Gastrocnemius medialis (tissue), 4 donors: Measurements from ENCODE around the gene ATP8B4. TPM values are rescaled to one million over a fixed set of nuclear protein-coding genes. Genes with fewer than 3 reads are reported as not detected.

ENCODE experiments used
- ATAC-seq, 2 donors: fragments of 150-250 bp; one replicate each; pipeline ENCODE4 v1.9.1; 2016
- DNase-seq, 2 donors: peaks; one replicate each; pipeline ENCODE4 v3.0.0-alpha.2; 2019
- H3K27ac ChIP-seq, 4 donors: fragments of 200-600 bp; sonication (generic); 1 replicate in 1 of 4; 2 replicates in 3 of 4; pipeline ENCODE4 v1.5.1; 2016 to 2018; ENCODE audit warnings: mild to moderate bottlenecking in 2 of 4, moderate library complexity in 1 of 4
- H3K27me3 ChIP-seq, 3 donors: fragments of 200-600 bp; sonication (generic) in 2 of 3; 1 replicate in 1 of 3; 2 replicates in 2 of 3; pipeline versions ENCODE4 v1.5.1 to v1.6.0; 2016 to 2019; ENCODE audit warnings: mild to moderate bottlenecking in 1 of 3, moderate library complexity in 1 of 3
- H3K36me3 ChIP-seq, 2 donors: fragments of 200-600 bp; sonication (generic) in 1 of 2; one replicate each; pipeline ENCODE4 v1.5.1; 2017 to 2018
- H3K4me1 ChIP-seq, 2 donors: fragments of 200-600 bp; sonication (generic) in 1 of 2; one replicate each; pipeline ENCODE4 v1.5.1; 2016 to 2017; ENCODE audit warnings: mild to moderate bottlenecking in 2 of 2
- H3K4me3 ChIP-seq, 4 donors: fragments of 200-600 bp; sonication (generic) in 3 of 4; 1 replicate in 1 of 4; 2 replicates in 3 of 4; pipeline ENCODE4 v1.5.1; 2016 to 2019; ENCODE audit warnings: mild to moderate bottlenecking in 2 of 4
- H3K9me3 ChIP-seq, 3 donors: fragments of 200-600 bp; sonication (generic) in 2 of 3; 1 replicate in 1 of 3; 2 replicates in 2 of 3; pipeline ENCODE4 v1.5.1; 2016 to 2019
- POLR2A ChIP-seq, 2 donors: fragments of 450-650 bp; IDR thresholded peaks; one replicate each; pipeline ENCODE4 v1.6.1; 2017; ENCODE audit warnings: antibody characterized with exemption in 2 of 2, mild to moderate bottlenecking in 2 of 2, moderate library complexity in 2 of 2
- in situ Hi-C, 4 donors: fragments of 200-750 bp; cut with MboI; loops; one replicate each; pipeline versions ENCODE4 v1.15.0 to v1.8.0; 2017; ENCODE audit warnings: low sequenced_read_pairs in 4 of 4
- intact Hi-C: fragments of 100-400 bp; cut with DNase I; formaldehyde crosslinking; loops from one replicate; pipeline ENCODE4 v1.15.1; 2023; ENCODE audit warnings: low total_unique reads
- total RNA-seq, 4 donors: library from RNA; depleted of rRNA; stranded (reverse); fragments of >200 nt; gene quantifications; one replicate each; pipeline versions ENCODE4 v1.1.0 to v1.2.3, GENCODE V29; 2016
- TF ChIP-seq, protein P1 (sequence below), 5 experiments: fragments of 450-650 bp in 3 of 5; fragments of 200-600 bp in 2 of 5; sonication (generic) in 2 of 5; IDR thresholded peaks in 4 of 5; conservative IDR thresholded peaks in 1 of 5; 1 replicate in 4 of 5; 2 replicates in 1 of 5; pipeline ENCODE4 v1.5.1; 2016 to 2019; ENCODE audit warnings: antibody characterized with exemption in 5 of 5, mild to moderate bottlenecking in 3 of 5, moderate library complexity in 3 of 5

The ATP8B4 gene
- total RNA-seq, 4 donors from 2014 or later = 1.7 to 3.4 (median 2.4) TPM

DNA sequence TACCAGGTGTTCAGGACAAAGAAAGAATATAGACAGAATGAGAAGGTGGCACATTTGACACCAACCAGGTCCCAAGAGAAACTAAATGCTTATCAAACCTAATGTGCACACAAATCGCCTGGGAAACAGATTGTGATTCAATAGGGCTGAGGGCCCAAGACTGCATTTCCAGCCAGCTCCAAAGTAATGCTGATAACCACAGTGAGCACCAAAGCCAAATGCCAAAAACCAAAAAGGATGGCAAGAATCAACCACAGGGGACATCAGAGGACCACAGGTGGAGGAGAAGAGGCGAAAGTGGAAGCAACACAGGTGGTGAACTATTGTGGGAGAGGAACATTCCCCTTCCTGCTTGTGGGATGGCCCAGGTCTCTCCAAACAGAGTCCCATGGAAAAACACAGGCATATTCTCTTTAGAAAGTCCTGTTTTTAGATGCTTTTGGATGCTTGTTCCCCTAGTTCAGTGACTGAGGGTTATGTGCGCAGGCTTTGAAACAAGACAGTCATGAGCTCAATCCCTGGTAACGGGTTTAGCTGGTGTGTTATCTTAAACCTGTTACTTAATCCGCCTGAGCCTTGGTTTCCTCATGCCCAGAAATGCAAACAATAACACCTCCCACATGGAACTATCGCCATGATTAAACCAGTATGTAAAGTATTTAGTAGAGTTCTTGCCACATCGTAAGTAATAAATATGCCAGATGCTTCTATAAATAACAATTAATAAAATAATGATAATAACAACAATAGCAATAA is 241.7 kb downstream of the ATP8B4 start:
- no peaks in the 10 kb centered on the region for H3K9me3 ChIP-seq
- ATAC-seq (no peak), DNase-seq (no peak)
- peak overlapping the region; percentile 56 to 73 (median 68) for H3K27ac ChIP-seq
- peaks cover 0 to 7% of the 10 kb centered on the region in 2 donors for H3K4me1 ChIP-seq
- in situ Hi-C loops (no loop called here), intact Hi-C loops (loop anchor here (1.0 kb wide), 1 partner anchor 126 kb away; no protein-coding TSS in a partner anchor)
- TF ChIP-seq, protein P1, sequence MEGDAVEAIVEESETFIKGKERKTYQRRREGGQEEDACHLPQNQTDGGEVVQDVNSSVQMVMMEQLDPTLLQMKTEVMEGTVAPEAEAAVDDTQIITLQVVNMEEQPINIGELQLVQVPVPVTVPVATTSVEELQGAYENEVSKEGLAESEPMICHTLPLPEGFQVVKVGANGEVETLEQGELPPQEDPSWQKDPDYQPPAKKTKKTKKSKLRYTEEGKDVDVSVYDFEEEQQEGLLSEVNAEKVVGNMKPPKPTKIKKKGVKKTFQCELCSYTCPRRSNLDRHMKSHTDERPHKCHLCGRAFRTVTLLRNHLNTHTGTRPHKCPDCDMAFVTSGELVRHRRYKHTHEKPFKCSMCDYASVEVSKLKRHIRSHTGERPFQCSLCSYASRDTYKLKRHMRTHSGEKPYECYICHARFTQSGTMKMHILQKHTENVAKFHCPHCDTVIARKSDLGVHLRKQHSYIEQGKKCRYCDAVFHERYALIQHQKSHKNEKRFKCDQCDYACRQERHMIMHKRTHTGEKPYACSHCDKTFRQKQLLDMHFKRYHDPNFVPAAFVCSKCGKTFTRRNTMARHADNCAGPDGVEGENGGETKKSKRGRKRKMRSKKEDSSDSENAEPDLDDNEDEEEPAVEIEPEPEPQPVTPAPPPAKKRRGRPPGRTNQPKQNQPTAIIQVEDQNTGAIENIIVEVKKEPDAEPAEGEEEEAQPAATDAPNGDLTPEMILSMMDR (IDR thresholded peaks at IDR 0.05 in 4 of 5, conservative IDR thresholded peaks at IDR 0.05 in 1 of 5) = peak in 1 of 5 experiments; percentile 6
- TF ChIP-seq POLR2A (IDR thresholded peaks at IDR 0.05) = no peak
- no peaks in the 10 kb centered on the region for H3K36me3 ChIP-seq
- no peak overlapping the region for H3K4me3 ChIP-seq
- no peaks in the 10 kb centered on the region for H3K27me3 ChIP-seq

GRCh38 chr15:49876401-49877038 is 242.5 kb downstream of the ATP8B4 start:
- in situ Hi-C loops = no loop called here
- intact Hi-C loops = loop anchor here (1.0 kb wide), 1 partner anchor 127 kb away; no protein-coding TSS in a partner anchor
- no peaks in the 10 kb centered on the region for H3K36me3 ChIP-seq
- H3K4me3 ChIP-seq = no peak overlapping the region
- no peaks in the 10 kb centered on the region for H3K27me3 ChIP-seq
- H3K27ac ChIP-seq = peak overlapping the region; percentile 56 to 73 (median 68)
- peak in 1 of 2 donors; percentile 27 for DNase-seq
- TF ChIP-seq, protein P1 (IDR thresholded peaks at IDR 0.05 in 4 of 5, conservative IDR thresholded peaks at IDR 0.05 in 1 of 5) = peak in 2 of 5 experiments; percentile 27 to 39
- TF ChIP-seq POLR2A (IDR thresholded peaks at IDR 0.05) = no peak
- no peaks in the 10 kb centered on the region for H3K9me3 ChIP-seq
- ATAC-seq = peak; percentile 61 to 64
- H3K4me1 ChIP-seq = peaks cover 0 to 7% of the 10 kb centered on the region in 2 donors

DNA sequence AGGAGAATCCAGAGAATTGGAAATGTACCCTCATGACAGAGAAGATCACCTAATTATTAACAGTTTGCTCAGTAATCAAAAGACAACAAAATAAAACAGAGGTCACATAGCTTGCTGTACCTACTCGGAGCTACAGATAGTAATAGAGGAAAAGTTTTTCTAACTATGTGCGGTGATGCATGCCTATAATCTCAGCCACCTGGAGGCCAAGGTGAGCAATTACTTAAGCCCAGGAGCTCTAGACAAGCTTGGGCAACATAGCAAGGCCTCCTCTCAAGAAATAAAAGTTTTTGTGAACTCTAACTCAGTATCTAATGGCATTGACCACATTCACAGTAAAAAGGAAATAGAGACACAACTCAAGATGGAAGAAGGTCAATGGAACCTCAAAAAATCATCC is 243.6 kb downstream of the ATP8B4 start:
- DNase-seq (no peak), ATAC-seq (no peak)
- Histone ChIP-seq H3K4me3 (no peak overlapping the region), H3K36me3 (no peaks in the 10 kb centered on the region), H3K9me3 (no peaks in the 10 kb centered on the region), H3K4me1 (peaks cover 0 to 7% of the 10 kb centered on the region in 2 donors), H3K27me3 (no peaks in the 10 kb centered on the region), H3K27ac (peak overlapping the region; percentile 56 to 73 (median 68))
- intact Hi-C loops = no loop called here
- TF ChIP-seq, protein P1 (IDR thresholded peaks at IDR 0.05 in 4 of 5, conservative IDR thresholded peaks at IDR 0.05 in 1 of 5) = no peak
- TF ChIP-seq POLR2A (IDR thresholded peaks at IDR 0.05) = no peak
- in situ Hi-C loops = no loop called here

GRCh38 chr15:49870472-49870871 is 248.6 kb downstream of the ATP8B4 start:
- ATAC-seq (no peak), DNase-seq (no peak)
- no peak overlapping the region for H3K4me3 ChIP-seq
- H3K36me3 ChIP-seq = no peaks in the 10 kb centered on the region
- H3K27ac ChIP-seq = no peak overlapping the region
- H3K4me1 ChIP-seq = no peaks in the 10 kb centered on the region
- intact Hi-C loops (no loop called here), in situ Hi-C loops (no loop called here)
- no peaks in the 10 kb centered on the region for H3K9me3 ChIP-seq
- H3K27me3 ChIP-seq = no peaks in the 10 kb centered on the region
- TF ChIP-seq, protein P1 (IDR thresholded peaks at IDR 0.05 in 4 of 5, conservative IDR thresholded peaks at IDR 0.05 in 1 of 5) = no peak
- TF ChIP-seq POLR2A (IDR thresholded peaks at IDR 0.05) = no peak
